Measurements from ENCODE around the gene PKP3. TPM values are rescaled to one million over a fixed set of nuclear protein-coding genes. Genes with fewer than 3 reads are reported as not detected.

The PKP3 gene
- total RNA-seq, 1 donor from 2014 or later = 117 TPM

DNA sequence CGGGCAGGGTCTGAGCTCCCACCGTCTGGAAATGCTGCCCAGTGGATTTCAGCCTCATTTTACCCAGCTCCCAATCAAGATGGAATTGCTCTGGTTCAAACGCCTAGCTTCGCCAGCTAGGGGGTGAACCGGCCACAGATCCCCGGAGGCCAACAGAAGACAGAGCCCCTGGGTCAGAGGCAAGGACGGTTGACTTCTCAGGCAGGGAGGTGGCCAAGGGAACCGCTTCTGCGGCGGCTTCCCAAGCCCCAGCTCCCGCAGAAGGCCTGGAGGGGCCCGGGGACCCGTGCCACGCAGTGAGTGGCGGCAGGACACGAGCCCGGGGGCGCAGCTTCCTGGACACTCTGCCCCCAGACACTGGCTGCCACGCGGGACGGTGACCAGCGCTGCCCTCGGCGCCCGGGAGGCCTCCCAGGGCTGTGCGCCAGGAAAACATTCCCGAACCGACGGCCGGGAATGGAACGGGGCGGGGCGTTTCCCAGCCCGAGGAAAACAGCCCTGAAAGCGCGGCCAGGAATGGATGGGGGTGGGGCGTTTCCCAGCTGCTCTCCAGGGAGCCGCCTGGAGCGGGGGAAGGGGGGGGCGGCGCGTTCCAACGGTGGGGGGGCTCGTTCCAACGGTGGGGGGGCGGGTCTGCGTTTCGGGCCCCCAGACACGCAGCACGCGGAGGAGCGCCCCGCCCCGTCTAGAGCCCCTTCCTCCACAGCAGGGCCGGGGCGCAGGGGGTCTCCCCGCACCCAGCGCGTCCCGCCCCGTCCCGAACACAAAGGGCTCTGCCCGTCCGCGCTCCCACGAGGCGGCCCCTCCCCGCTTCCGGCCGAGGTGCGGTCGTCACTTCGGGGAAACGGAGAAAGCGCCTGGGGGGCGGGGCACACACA is 38.2 kb upstream of the PKP3 start:
- Histone ChIP-seq H3K4me3 (peak overlapping the region; percentile 42 to 50), H3K27me3 (no peaks in the 10 kb centered on the region), H3K36me3 (no peaks in the 10 kb centered on the region), H3K27ac (peak overlapping the region; percentile 100), H3K9me3 (no peaks in the 10 kb centered on the region), H3K4me1 (peaks cover 40% of the 10 kb centered on the region)
- intact Hi-C loops (cut with DNase I) = loop anchor here (5.0 kb wide), 3 partner anchors 49 to 161 kb away; partner anchors contain the start of genes BET1L, IFITM2 and RIC8A
- TF ChIP-seq POLR2A (IDR thresholded peaks at IDR 0.05) = peak in 1 of 2 donors; percentile 51
- peak; percentile 79 to 88 for TF ChIP-seq POLR2AphosphoS5 (IDR thresholded peaks at IDR 0.05; ENCODE audit: insufficient read depth in 1 of 2, low read depth in 1 of 2)
- TF ChIP-seq CTCF (IDR thresholded peaks at IDR 0.05) = no peak
- peak in 1 of 2 donors; percentile 96 for DNase-seq (ENCODE audit: extremely low spot score in 2 of 2)

GRCh38 chr11:356610-357009 is 37.4 kb upstream of the PKP3 start:
- intact Hi-C loops (cut with DNase I) = loop anchor here (5.0 kb wide), 3 partner anchors 49 to 161 kb away; partner anchors contain the start of genes BET1L, IFITM2 and RIC8A
- Histone ChIP-seq H3K4me3 (no peak overlapping the region), H3K36me3 (no peaks in the 10 kb centered on the region), H3K27me3 (no peaks in the 10 kb centered on the region), H3K27ac (no peak overlapping the region), H3K4me1 (peaks cover 32% of the 10 kb centered on the region), H3K9me3 (no peaks in the 10 kb centered on the region)
- TF ChIP-seq CTCF (IDR thresholded peaks at IDR 0.05) (no peak), POLR2A (IDR thresholded peaks at IDR 0.05) (no peak), POLR2AphosphoS5 (IDR thresholded peaks at IDR 0.05; ENCODE audit: insufficient read depth in 1 of 2, low read depth in 1 of 2) (no peak)
- no peak for DNase-seq (ENCODE audit: extremely low spot score in 2 of 2)

DNA sequence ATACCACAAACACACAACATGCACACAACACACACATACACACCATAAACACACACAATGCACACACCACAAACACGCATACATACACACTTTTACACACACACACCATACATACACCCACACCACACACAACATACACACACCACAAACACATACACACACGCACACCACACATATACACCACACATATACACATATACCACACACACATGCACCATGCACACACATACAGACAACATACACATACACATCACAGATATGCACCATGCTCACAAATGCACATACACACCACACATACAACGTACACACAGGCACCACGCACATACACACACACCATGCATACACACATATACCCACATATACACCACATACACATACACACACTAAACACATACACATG is 36.4 kb upstream of the PKP3 start:
- DNase-seq (ENCODE audit: extremely low spot score in 2 of 2) = no peak
- TF ChIP-seq POLR2A (IDR thresholded peaks at IDR 0.05) (no peak), CTCF (IDR thresholded peaks at IDR 0.05) (no peak), POLR2AphosphoS5 (IDR thresholded peaks at IDR 0.05; ENCODE audit: insufficient read depth in 1 of 2, low read depth in 1 of 2) (no peak)
- intact Hi-C loops (cut with DNase I) = loop anchor here (5.0 kb wide), 3 partner anchors 50 to 160 kb away; partner anchors contain the start of genes BET1L, IFITM2 and RIC8A
- Histone ChIP-seq H3K4me1 (peaks cover 25% of the 10 kb centered on the region), H3K4me3 (no peak overlapping the region), H3K27ac (no peak overlapping the region), H3K36me3 (no peaks in the 10 kb centered on the region), H3K9me3 (no peaks in the 10 kb centered on the region), H3K27me3 (no peaks in the 10 kb centered on the region)

GRCh38 chr11:358129-358800 is 35.7 kb upstream of the PKP3 start:
- no peaks in the 10 kb centered on the region for H3K36me3 ChIP-seq
- peaks cover 18% of the 10 kb centered on the region for H3K4me1 ChIP-seq
- H3K27me3 ChIP-seq = no peaks in the 10 kb centered on the region
- intact Hi-C loops (cut with DNase I) = loop anchor here (5.0 kb wide), 3 partner anchors 51 to 159 kb away; partner anchors contain the start of genes BET1L, IFITM2 and RIC8A
- no peaks in the 10 kb centered on the region for H3K9me3 ChIP-seq
- no peak for DNase-seq (ENCODE audit: extremely low spot score in 2 of 2)
- no peak overlapping the region for H3K4me3 ChIP-seq
- H3K27ac ChIP-seq = no peak overlapping the region
- TF ChIP-seq POLR2AphosphoS5 (IDR thresholded peaks at IDR 0.05; ENCODE audit: insufficient read depth in 1 of 2, low read depth in 1 of 2) (no peak), POLR2A (IDR thresholded peaks at IDR 0.05) (no peak), CTCF (IDR thresholded peaks at IDR 0.05) (no peak)

Data from vagina (tissue), 2 donors.